Stomach (tissue), 4 donors: Measurements from ENCODE around the gene SLC24A3.

Experiments
- EP300 ChIP-seq: sonication (generic); formaldehyde crosslinking; IDR thresholded peaks from one replicate; pipeline ENCODE4 v1.6.1; 2017; ENCODE audit warnings: antibody characterized with exemption
- POLR2A ChIP-seq, 4 donors: fragments of 450-650 bp; IDR thresholded peaks; one replicate each; pipeline ENCODE4 v1.6.1; 2016; ENCODE audit warnings: antibody characterized with exemption in 4 of 4, control low read depth in 2 of 4, mild to moderate bottlenecking in 1 of 4, moderate library complexity in 1 of 4
- POLR2AphosphoS5 ChIP-seq, 3 donors: sonication (generic); formaldehyde crosslinking; IDR thresholded peaks; one replicate each; pipeline ENCODE4 v1.6.1; 2016; ENCODE audit warnings: antibody characterized with exemption in 3 of 3
- TF ChIP-seq, protein P1 (sequence below), 7 experiments: fragments of 450-650 bp in 4 of 7; fragments of 200-600 bp in 3 of 7; sonication (generic) in 3 of 7; IDR thresholded peaks; one replicate each; pipeline ENCODE4 v1.5.1; 2016 to 2019; ENCODE audit warnings: antibody characterized with exemption in 7 of 7, control low read depth in 2 of 7, mild to moderate bottlenecking in 1 of 7

- no peak for TF ChIP-seq POLR2A (IDR thresholded peaks at IDR 0.05)
- TF ChIP-seq, protein P1, sequence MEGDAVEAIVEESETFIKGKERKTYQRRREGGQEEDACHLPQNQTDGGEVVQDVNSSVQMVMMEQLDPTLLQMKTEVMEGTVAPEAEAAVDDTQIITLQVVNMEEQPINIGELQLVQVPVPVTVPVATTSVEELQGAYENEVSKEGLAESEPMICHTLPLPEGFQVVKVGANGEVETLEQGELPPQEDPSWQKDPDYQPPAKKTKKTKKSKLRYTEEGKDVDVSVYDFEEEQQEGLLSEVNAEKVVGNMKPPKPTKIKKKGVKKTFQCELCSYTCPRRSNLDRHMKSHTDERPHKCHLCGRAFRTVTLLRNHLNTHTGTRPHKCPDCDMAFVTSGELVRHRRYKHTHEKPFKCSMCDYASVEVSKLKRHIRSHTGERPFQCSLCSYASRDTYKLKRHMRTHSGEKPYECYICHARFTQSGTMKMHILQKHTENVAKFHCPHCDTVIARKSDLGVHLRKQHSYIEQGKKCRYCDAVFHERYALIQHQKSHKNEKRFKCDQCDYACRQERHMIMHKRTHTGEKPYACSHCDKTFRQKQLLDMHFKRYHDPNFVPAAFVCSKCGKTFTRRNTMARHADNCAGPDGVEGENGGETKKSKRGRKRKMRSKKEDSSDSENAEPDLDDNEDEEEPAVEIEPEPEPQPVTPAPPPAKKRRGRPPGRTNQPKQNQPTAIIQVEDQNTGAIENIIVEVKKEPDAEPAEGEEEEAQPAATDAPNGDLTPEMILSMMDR (IDR thresholded peaks at IDR 0.05), result no peak
- no peak for TF ChIP-seq EP300
- TF ChIP-seq POLR2AphosphoS5 (IDR thresholded peaks at IDR 0.05), result no peak
Observed at GRCh38 chr20:19478320-19478895, 266.0 kb downstream of the SLC24A3 start.
